Esophagus squamous epithelium (tissue), 5 donors: ENCODE results near the gene UBE2K. TPM values are rescaled to one million over a fixed set of nuclear protein-coding genes. Genes with fewer than 3 reads are reported as not detected.
"Not testable (repeated sequence)": the region's sequence is repeated elsewhere in the genome, so short reads cannot be mapped to it uniquely, and the experiment has no call there.

Source experiments
- DNase-seq: peaks from one replicate; lab custom pipeline; 2025; lab: John Stamatoyannopoulos, UW
- H3K27ac ChIP-seq, 4 donors: fragments of 200-600 bp; sonication (generic); one replicate each; pipeline ENCODE4 v1.5.1; 2016 to 2019; ENCODE audit warnings: mild to moderate bottlenecking in 1 of 4
- H3K27me3 ChIP-seq, 4 donors: fragments of 200-600 bp; sonication (generic); 1 replicate in 3 of 4; 2 replicates in 1 of 4; pipeline versions ENCODE4 v1.5.1 to v1.6.0; 2017 to 2021; ENCODE audit warnings: antibody characterized with exemption in 1 of 4
- H3K36me3 ChIP-seq, 3 donors: fragments of 200-600 bp; sonication (generic); one replicate each; pipeline ENCODE4 v1.5.1; 2016 to 2019
- H3K4me1 ChIP-seq, 3 donors: fragments of 200-600 bp; sonication (generic); one replicate each; pipeline ENCODE4 v1.5.1; 2017 to 2019
- H3K4me3 ChIP-seq, 4 donors: fragments of 200-600 bp; sonication (generic); 1 replicate in 3 of 4; 2 replicates in 1 of 4; pipeline ENCODE4 v1.5.1; 2016 to 2019; ENCODE audit warnings: mild to moderate bottlenecking in 2 of 4, moderate library complexity in 1 of 4
- H3K9me3 ChIP-seq, 3 donors: fragments of 200-600 bp; sonication (generic); one replicate each; pipeline ENCODE4 v1.5.1; 2016 to 2019
- POLR2A ChIP-seq, 4 donors: fragments of 450-650 bp; IDR thresholded peaks; one replicate each; pipeline ENCODE4 v1.6.1; 2017; ENCODE audit warnings: antibody characterized with exemption in 4 of 4, mild to moderate bottlenecking in 4 of 4, moderate library complexity in 3 of 4
- WGBS, 2 donors: methylation state at CpG; one replicate each; pipeline ENCODE4 v1.1.5; 2018; 5-methylcytosine and 5-hydroxymethylcytosine counted together
- intact Hi-C: fragments of 100-400 bp; cut with DNase I; formaldehyde crosslinking; loops from one replicate; pipeline ENCODE4 v1.15.0; 2022
- total RNA-seq, 4 donors: library from RNA; depleted of rRNA; stranded (reverse); fragments of >200 nt; gene quantifications; one replicate each; pipeline ENCODE4 v1.1.0, GENCODE V29; 2016
- TF ChIP-seq, protein P1 (sequence below), 6 experiments: fragments of 450-650 bp in 4 of 6; fragments of 200-600 bp in 2 of 6; sonication (generic) in 2 of 6; IDR thresholded peaks; one replicate each; pipeline ENCODE4 v1.5.1; 2016 to 2019; ENCODE audit warnings: antibody characterized with exemption in 6 of 6, mild to moderate bottlenecking in 4 of 6, moderate library complexity in 4 of 6
- donor health status: DM: yes; HTN: yes; CAD: no.

The UBE2K gene
- total RNA-seq, 4 donors from 2014 or later: 28.1 to 37.6 (median 35.3) TPM

DNA sequence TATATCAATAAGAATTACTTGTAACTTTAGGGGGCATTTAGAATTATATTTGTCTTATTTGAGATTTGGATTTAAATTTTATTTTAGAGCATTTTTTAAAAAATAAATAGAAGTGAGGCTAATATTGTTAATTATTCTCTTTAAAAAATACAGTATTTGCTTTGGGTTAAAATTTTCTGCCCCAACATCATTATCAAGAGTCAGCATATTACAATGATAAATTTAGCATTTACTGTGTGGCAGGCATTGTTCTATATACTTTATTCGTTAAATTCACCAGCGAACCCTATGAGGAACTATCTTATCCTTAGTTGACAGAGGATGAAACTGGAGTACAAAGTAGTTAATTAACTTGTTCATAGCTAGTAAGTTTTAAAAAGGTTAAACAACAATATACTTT, 34.0 kb downstream of the UBE2K start:
- DNase-seq: no peak
- TF ChIP-seq POLR2A (IDR thresholded peaks at IDR 0.05): no peak
- TF ChIP-seq, protein P1, sequence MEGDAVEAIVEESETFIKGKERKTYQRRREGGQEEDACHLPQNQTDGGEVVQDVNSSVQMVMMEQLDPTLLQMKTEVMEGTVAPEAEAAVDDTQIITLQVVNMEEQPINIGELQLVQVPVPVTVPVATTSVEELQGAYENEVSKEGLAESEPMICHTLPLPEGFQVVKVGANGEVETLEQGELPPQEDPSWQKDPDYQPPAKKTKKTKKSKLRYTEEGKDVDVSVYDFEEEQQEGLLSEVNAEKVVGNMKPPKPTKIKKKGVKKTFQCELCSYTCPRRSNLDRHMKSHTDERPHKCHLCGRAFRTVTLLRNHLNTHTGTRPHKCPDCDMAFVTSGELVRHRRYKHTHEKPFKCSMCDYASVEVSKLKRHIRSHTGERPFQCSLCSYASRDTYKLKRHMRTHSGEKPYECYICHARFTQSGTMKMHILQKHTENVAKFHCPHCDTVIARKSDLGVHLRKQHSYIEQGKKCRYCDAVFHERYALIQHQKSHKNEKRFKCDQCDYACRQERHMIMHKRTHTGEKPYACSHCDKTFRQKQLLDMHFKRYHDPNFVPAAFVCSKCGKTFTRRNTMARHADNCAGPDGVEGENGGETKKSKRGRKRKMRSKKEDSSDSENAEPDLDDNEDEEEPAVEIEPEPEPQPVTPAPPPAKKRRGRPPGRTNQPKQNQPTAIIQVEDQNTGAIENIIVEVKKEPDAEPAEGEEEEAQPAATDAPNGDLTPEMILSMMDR (IDR thresholded peaks at IDR 0.05): no peak
- Histone ChIP-seq H3K27me3 (no peaks in the 10 kb centered on the region), H3K27ac (no peak overlapping the region), H3K4me1 (peaks cover 4 to 17% (median 13%) of the 10 kb centered on the region in 3 donors), H3K9me3 (no peaks in the 10 kb centered on the region), H3K36me3 (peaks cover 0 to 21% (median 0%) of the 10 kb centered on the region in 3 donors), H3K4me3 (no peak overlapping the region)
- WGBS, 2 donors: 86 to 92% methylated on average over 2 of the region's 2 CpGs
- intact Hi-C loops: no loop called here

DNA sequence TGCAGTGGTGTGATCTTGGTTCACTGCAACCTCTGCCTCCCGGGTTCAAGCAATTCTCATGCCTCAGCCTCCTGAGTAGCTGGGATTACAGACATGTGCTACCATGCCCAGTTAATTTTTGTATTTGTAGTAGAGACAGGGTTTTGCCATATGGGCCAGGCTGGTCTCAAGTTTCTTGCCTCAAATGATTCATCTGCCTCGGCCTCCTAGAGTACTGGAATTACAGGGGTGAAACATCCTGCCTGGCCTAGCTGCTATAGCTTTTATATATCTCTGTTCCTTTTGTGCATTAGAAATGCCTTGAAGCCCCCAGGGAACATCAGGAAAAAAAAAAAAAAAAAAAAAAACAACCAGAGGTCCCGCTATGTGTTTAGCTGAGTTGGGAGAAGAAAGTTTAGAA, 34.8 kb downstream of the UBE2K start:
- no peak for DNase-seq
- Histone ChIP-seq H3K27me3 (no peaks in the 10 kb centered on the region), H3K36me3 (peaks cover 0 to 15% (median 0%) of the 10 kb centered on the region in 3 donors), H3K4me3 (no peak overlapping the region), H3K9me3 (no peaks in the 10 kb centered on the region), H3K27ac (no peak overlapping the region), H3K4me1 (peaks cover 4 to 17% (median 13%) of the 10 kb centered on the region in 3 donors)
- 63 to 74% methylated on average over 3 of the region's 3 CpGs for WGBS, 2 donors
- intact Hi-C loops: no loop called here
- TF ChIP-seq, protein P1 (IDR thresholded peaks at IDR 0.05): no peak
- TF ChIP-seq POLR2A (IDR thresholded peaks at IDR 0.05): no peak

DNA sequence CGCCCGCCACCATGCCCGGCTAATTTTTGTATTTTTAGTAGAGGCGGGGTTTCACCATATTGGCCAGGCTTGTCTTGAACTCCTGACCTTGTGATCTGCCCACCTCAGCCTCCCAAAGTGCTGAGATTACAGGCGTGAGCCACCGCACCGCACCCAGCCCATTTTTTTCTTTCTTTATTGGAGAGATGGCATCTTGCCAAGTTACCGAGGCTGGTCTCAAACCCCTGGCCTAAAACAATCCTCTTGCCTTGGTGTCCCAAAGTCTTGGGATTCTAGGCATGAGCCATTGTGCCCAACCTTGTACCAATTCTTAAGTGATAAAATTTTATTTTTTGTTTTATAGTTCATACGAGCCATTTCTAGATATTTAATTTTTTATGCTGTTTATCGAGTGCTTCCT, 41.7 kb downstream of the UBE2K start:
- H3K36me3 ChIP-seq: peaks cover 0 to 53% (median 14%) of the 10 kb centered on the region in 3 donors
- H3K4me3 ChIP-seq, H3K4me1 ChIP-seq, H3K27me3 ChIP-seq, DNase-seq, H3K9me3 ChIP-seq, intact Hi-C loops, H3K27ac ChIP-seq: not testable (repeated sequence)
- 92 to 94% methylated on average over 9 to 10 of the region's 10 CpGs for WGBS, 2 donors

DNA sequence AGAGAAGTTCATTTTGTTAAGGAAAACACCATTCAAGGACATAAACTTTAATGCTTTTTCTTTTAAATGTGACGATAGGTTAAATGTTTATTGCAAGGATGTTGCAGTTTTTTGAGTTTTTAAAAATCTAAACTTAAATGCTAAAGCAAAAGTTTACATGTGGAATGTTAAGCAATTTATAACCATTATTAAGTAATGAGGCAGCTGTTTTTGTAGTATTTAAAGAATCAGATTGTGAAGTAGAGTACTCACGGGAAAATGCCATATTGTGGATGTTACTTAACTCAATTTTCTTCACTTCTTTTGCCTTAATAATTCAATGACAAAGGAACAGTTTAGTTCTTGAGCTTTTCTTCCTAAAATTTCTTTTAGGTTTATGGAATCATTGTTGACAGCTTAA, 43.5 kb downstream of the UBE2K start:
- WGBS, 2 donors: 87 to 94% methylated on average over 2 of the region's 2 CpGs

DNA sequence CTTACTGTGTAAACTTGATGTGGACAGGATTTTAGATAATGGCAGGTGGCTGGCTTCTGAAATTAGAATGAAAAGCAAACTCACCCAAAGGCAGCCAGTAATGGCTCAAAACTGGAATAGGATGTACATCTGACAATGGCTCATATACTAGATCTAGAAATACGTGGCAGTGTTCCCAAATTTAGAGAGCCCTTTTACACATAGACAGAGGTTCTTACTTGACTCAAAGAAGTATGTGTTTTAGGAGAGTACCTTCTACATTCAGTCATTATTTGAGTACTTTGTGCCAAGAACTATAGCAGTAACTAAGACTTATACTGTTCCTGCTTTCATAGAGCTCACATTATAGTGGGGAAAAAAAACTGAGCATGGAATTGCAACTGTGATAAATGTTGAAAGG, 48.0 kb downstream of the UBE2K start:
- H3K4me1 ChIP-seq: no peaks in the 10 kb centered on the region
- DNase-seq: no peak
- no peaks in the 10 kb centered on the region for H3K9me3 ChIP-seq
- TF ChIP-seq, protein P1 (IDR thresholded peaks at IDR 0.05): no peak
- TF ChIP-seq POLR2A (IDR thresholded peaks at IDR 0.05): no peak
- H3K36me3 ChIP-seq: peaks cover 0 to 76% (median 9%) of the 10 kb centered on the region in 3 donors
- no peak overlapping the region for H3K27ac ChIP-seq
- H3K4me3 ChIP-seq: no peak overlapping the region
- intact Hi-C loops: no loop called here
- 79% methylated on average over 1 of the region's 1 CpG for whole genome bisulfite sequencing, 2 donors
- no peaks in the 10 kb centered on the region for H3K27me3 ChIP-seq

More for the DNA sequence above, 43.5 kb downstream of the UBE2K start:
- TF ChIP-seq POLR2A (IDR thresholded peaks at IDR 0.05): no peak
- TF ChIP-seq, protein P1 (IDR thresholded peaks at IDR 0.05): no peak
- Histone ChIP-seq H3K4me1 (no peaks in the 10 kb centered on the region), H3K4me3 (no peak overlapping the region), H3K27me3 (no peaks in the 10 kb centered on the region), H3K27ac (no peak overlapping the region), H3K9me3 (no peaks in the 10 kb centered on the region), H3K36me3 (peaks cover 0 to 60% (median 14%) of the 10 kb centered on the region in 3 donors)
- intact Hi-C loops: no loop called here
- no peak for DNase-seq

DNA sequence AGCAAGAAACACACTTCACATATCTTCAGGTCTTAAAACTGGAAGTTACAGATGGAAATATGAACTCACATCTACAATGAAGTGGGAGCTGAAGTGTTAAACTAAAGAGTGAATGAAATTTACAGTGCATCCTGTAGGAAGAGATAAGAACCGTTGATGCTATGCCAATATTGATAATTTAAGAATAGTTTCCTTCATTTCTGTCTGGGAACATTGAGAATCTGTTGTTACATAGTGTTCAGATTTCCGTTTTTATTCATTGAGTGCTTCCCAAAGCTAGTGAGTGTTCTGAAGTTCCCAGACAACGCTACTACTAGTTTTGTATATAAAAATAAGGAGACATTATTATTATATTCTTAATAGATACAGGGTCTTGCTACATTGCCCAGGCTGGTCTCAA, 52.3 kb downstream of the UBE2K start:
- no peak for DNase-seq
- intact Hi-C loops: no loop called here
- Histone ChIP-seq H3K27ac (no peak overlapping the region), H3K27me3 (no peaks in the 10 kb centered on the region), H3K4me3 (no peak overlapping the region), H3K9me3 (no peaks in the 10 kb centered on the region), H3K36me3 (peaks cover 0 to 89% (median 0%) of the 10 kb centered on the region in 3 donors), H3K4me1 (no peaks in the 10 kb centered on the region)
- WGBS, 2 donors: 74 to 81% methylated on average over 3 of the region's 3 CpGs
- TF ChIP-seq POLR2A (IDR thresholded peaks at IDR 0.05): no peak
- TF ChIP-seq, protein P1 (IDR thresholded peaks at IDR 0.05): no peak
